ENCODE data around the gene ITPR1.

ITPR1 gene

GRCh38 chr3:4503050-4503449, 9.9 kb downstream of the ITPR1 start:
- H3K27ac ChIP-seq (ENCODE audit: low read depth, low read length), result no peak overlapping the region
- H3K9me3 ChIP-seq (ENCODE audit: insufficient read depth, low read depth, low read length), result no peaks in the 10 kb centered on the region
- H3K4me1 ChIP-seq (ENCODE audit: insufficient read depth, low read length), result peaks cover 16% of the 10 kb centered on the region
- no peaks in the 10 kb centered on the region for H3K36me3 ChIP-seq (ENCODE audit: insufficient read depth, low read length)
- H3K4me3 ChIP-seq (ENCODE audit: low read length), result no peak overlapping the region
- no peaks in the 10 kb centered on the region for H3K27me3 ChIP-seq (ENCODE audit: insufficient read depth, low read length)
- H3K9ac ChIP-seq (ENCODE audit: low read depth, low read length), result no peak overlapping the region
- WGBS, result 83% methylated on average over 5 of the region's 5 CpGs

GRCh38 chr3:4504340-4505261, 11.5 kb downstream of the ITPR1 start:
- 75% methylated on average over 14 of the region's 14 CpGs for WGBS
- Histone ChIP-seq H3K27me3 (ENCODE audit: insufficient read depth, low read length) (no peaks in the 10 kb centered on the region), H3K4me3 (ENCODE audit: low read length) (no peak overlapping the region), H3K9me3 (ENCODE audit: insufficient read depth, low read depth, low read length) (no peaks in the 10 kb centered on the region), H3K9ac (ENCODE audit: low read depth, low read length) (no peak overlapping the region), H3K27ac (ENCODE audit: low read depth, low read length) (no peak overlapping the region), H3K4me1 (ENCODE audit: insufficient read depth, low read length) (peaks cover 26% of the 10 kb centered on the region), H3K36me3 (ENCODE audit: insufficient read depth, low read length) (no peaks in the 10 kb centered on the region)

GRCh38 chr3:4505688-4506558, 12.8 kb downstream of the ITPR1 start:
- Histone ChIP-seq H3K27ac (ENCODE audit: low read depth, low read length) (no peak overlapping the region), H3K36me3 (ENCODE audit: insufficient read depth, low read length) (no peaks in the 10 kb centered on the region), H3K4me1 (ENCODE audit: insufficient read depth, low read length) (peaks cover 26% of the 10 kb centered on the region), H3K27me3 (ENCODE audit: insufficient read depth, low read length) (no peaks in the 10 kb centered on the region), H3K9ac (ENCODE audit: low read depth, low read length) (no peak overlapping the region), H3K9me3 (ENCODE audit: insufficient read depth, low read depth, low read length) (no peaks in the 10 kb centered on the region), H3K4me3 (ENCODE audit: low read length) (no peak overlapping the region)
- 91% methylated on average over 5 of the region's 6 CpGs for whole genome bisulfite sequencing

- no peaks in the 10 kb centered on the region for H3K9me3 ChIP-seq (ENCODE audit: insufficient read depth, low read depth, low read length)
- WGBS, result 86% methylated on average over 2 of the region's 2 CpGs
- no peak overlapping the region for H3K27ac ChIP-seq (ENCODE audit: low read depth, low read length)
- H3K27me3 ChIP-seq (ENCODE audit: insufficient read depth, low read length), result no peaks in the 10 kb centered on the region
- H3K36me3 ChIP-seq (ENCODE audit: insufficient read depth, low read length), result no peaks in the 10 kb centered on the region
- no peak overlapping the region for H3K4me3 ChIP-seq (ENCODE audit: low read length)
- H3K9ac ChIP-seq (ENCODE audit: low read depth, low read length), result no peak overlapping the region
- H3K4me1 ChIP-seq (ENCODE audit: insufficient read depth, low read length), result peaks cover 26% of the 10 kb centered on the region
These were observed 13.4 kb downstream of the ITPR1 start for GRCh38 chr3:4506559-4507023.

DNA sequence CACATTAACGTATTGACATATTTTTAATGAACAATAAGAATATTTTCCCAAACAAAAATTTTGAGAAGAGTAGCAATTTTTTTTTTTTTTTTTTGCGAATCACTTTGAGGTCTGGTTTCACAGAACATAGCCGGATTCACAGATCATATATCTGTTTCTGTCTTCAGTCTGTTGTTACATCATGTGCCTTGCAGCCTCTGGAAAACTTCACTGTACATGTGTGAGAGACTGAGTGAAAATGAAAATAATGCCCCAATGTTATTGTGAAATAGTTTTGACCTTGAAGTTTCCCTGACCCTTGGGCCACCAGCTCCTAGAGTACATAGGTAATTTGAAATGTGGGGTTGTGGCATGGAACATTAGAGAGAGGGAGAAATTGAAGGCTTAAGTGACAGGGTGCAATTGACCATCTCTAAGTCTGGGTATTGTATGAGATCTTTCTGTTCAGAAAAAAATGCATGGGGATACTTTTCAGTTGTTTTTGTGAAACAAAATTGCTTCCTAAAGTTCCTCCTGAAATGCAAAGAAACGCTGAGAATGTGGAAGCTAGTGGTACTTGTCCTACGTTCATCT, 14.0 kb downstream of the ITPR1 start:
- H3K36me3 ChIP-seq (ENCODE audit: insufficient read depth, low read length), result no peaks in the 10 kb centered on the region
- WGBS, result 95% methylated on average over 4 of the region's 5 CpGs
- no peak overlapping the region for H3K4me3 ChIP-seq (ENCODE audit: low read length)
- H3K27ac ChIP-seq (ENCODE audit: low read depth, low read length), result no peak overlapping the region
- H3K9ac ChIP-seq (ENCODE audit: low read depth, low read length), result no peak overlapping the region
- no peaks in the 10 kb centered on the region for H3K27me3 ChIP-seq (ENCODE audit: insufficient read depth, low read length)
- H3K9me3 ChIP-seq (ENCODE audit: insufficient read depth, low read depth, low read length), result no peaks in the 10 kb centered on the region
- peaks cover 26% of the 10 kb centered on the region for H3K4me1 ChIP-seq (ENCODE audit: insufficient read depth, low read length)

- no peaks in the 10 kb centered on the region for H3K9me3 ChIP-seq (ENCODE audit: insufficient read depth, low read depth, low read length)
- H3K36me3 ChIP-seq (ENCODE audit: insufficient read depth, low read length), result no peaks in the 10 kb centered on the region
- peaks cover 26% of the 10 kb centered on the region for H3K4me1 ChIP-seq (ENCODE audit: insufficient read depth, low read length)
- no peaks in the 10 kb centered on the region for H3K27me3 ChIP-seq (ENCODE audit: insufficient read depth, low read length)
- no peak overlapping the region for H3K9ac ChIP-seq (ENCODE audit: low read depth, low read length)
- H3K27ac ChIP-seq (ENCODE audit: low read depth, low read length), result no peak overlapping the region
- H3K4me3 ChIP-seq (ENCODE audit: low read length), result no peak overlapping the region
- 62% methylated on average over 8 of the region's 8 CpGs for WGBS
These were observed 15.2 kb downstream of the ITPR1 start for GRCh38 chr3:4508048-4508981.

DNA sequence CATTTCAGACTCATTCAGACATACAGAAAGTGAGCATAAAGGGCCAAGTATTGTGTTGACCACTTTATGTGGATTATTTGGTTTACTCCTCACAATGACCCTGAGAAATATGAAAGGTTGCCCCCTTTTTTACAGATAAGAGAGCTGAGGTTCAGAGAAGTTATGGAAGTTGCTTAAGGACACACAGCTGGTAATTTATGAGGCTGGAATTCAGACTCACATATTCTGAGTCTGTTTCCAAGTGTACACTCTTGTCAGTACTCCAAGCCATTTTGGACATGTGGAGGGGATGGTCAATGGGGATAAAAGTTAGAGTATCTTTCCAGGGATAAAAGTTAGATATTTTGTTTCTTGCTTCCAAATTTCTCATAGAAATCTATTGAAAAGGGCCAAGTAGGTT, 15.9 kb downstream of the ITPR1 start:
- no peak overlapping the region for H3K4me3 ChIP-seq (ENCODE audit: low read length)
- no peak overlapping the region for H3K9ac ChIP-seq (ENCODE audit: low read depth, low read length)
- no peaks in the 10 kb centered on the region for H3K36me3 ChIP-seq (ENCODE audit: insufficient read depth, low read length)
- peaks cover 26% of the 10 kb centered on the region for H3K4me1 ChIP-seq (ENCODE audit: insufficient read depth, low read length)
- H3K27ac ChIP-seq (ENCODE audit: low read depth, low read length), result no peak overlapping the region
- H3K27me3 ChIP-seq (ENCODE audit: insufficient read depth, low read length), result no peaks in the 10 kb centered on the region
- no peaks in the 10 kb centered on the region for H3K9me3 ChIP-seq (ENCODE audit: insufficient read depth, low read depth, low read length)

DNA sequence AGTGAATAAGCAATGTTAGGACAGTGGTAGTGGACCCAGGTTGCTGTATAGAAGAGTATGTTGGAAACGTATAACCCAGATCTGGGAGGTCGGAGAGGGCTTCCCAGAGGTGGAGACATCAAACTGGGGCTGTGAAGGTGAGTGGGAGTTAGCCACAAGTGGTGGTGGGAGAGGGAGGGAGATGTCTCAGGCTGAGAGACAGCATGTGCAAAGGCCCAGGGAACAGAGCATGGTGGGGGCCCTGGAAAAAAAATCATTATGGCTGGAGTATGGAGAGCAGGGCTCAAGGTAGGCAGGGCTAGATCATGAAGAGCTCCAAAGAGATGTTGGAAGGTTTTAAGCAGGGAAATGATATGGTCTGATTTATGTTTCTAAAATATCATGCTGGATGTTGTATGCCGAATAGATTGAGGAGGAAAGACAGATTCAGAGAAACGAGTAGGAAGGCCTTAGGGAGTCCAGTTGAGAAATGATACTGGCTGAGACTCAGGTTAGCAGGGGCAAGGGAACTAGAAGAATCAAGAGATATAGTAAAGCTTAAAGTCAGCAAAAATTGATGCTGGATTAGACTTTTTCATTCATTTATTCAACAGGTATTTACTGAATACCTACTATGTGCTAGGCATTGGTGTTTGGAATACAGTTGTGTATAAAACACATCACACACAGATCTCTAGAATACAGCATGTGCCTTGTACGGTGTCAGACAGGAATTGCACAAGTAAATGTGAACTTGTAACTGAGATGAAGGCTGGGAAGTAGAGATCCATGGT, 17.0 kb downstream of the ITPR1 start:
- 93% methylated on average over 5 of the region's 5 CpGs for WGBS
- Histone ChIP-seq H3K4me1 (ENCODE audit: insufficient read depth, low read length) (peaks cover 27% of the 10 kb centered on the region), H3K9me3 (ENCODE audit: insufficient read depth, low read depth, low read length) (no peaks in the 10 kb centered on the region), H3K9ac (ENCODE audit: low read depth, low read length) (no peak overlapping the region), H3K27me3 (ENCODE audit: insufficient read depth, low read length) (no peaks in the 10 kb centered on the region), H3K27ac (ENCODE audit: low read depth, low read length) (no peak overlapping the region), H3K4me3 (ENCODE audit: low read length) (no peak overlapping the region), H3K36me3 (ENCODE audit: insufficient read depth, low read length) (no peaks in the 10 kb centered on the region)

GRCh38 chr3:4511491-4512262, 18.5 kb downstream of the ITPR1 start:
- Histone ChIP-seq H3K9me3 (ENCODE audit: insufficient read depth, low read depth, low read length) (no peaks in the 10 kb centered on the region), H3K9ac (ENCODE audit: low read depth, low read length) (no peak overlapping the region), H3K4me1 (ENCODE audit: insufficient read depth, low read length) (peaks cover 39% of the 10 kb centered on the region), H3K27ac (ENCODE audit: low read depth, low read length) (no peak overlapping the region), H3K27me3 (ENCODE audit: insufficient read depth, low read length) (no peaks in the 10 kb centered on the region), H3K36me3 (ENCODE audit: insufficient read depth, low read length) (no peaks in the 10 kb centered on the region), H3K4me3 (ENCODE audit: low read length) (no peak overlapping the region)
- WGBS, result 79% methylated on average over 7 of the region's 7 CpGs

Data from HUES64 (cell line).